NOMO-1 (cell line): ENCODE data around the gene RNF149.

Experiments
- DNase-seq, 2 experiments: peaks; one replicate each; lab custom pipeline; 2025; ENCODE audit not compliant: unreplicated experiment in 2 of 2; lab: John Stamatoyannopoulos, UW

The RNF149 gene

DNA sequence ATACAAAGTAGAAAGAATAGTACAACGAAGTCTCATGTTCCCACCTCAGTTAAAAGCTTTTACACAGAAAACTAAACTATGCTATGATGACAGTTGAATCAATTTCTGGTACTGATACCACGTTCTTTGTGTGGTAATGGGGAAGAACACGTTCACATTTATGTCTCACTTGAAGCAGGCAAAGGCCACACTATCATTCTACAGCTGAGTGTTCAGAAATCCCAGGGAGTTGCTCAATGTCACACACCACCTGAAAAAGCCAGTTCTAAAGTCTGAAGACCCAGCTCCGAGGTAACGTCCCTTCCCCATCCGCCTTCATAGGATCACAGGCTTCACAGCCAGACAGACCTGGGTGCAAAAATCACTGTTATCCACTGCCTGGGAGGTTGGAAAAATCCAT, 8.9 kb downstream of the RNF149 start:
- no peak for DNase-seq

DNA sequence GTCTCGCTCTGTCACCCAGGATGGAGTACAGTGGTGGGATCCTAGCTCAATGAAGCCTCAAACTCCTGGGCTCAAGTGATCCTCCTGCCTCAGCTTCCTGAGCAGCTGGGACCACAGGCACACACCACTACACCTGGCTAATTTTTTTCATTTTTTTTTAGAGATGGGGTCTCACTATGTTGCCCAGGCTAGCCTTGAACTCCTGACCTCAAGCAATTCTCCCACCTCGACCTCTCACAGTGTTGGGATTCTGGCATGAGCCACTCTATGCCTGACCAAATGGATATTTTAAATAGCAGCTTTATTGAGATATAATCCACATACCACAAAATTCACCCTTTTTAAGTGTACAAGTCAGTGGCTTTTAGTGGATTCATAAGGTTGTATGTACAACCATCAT, 11.1 kb downstream of the RNF149 start:
- DNase-seq, result no peak

DNA sequence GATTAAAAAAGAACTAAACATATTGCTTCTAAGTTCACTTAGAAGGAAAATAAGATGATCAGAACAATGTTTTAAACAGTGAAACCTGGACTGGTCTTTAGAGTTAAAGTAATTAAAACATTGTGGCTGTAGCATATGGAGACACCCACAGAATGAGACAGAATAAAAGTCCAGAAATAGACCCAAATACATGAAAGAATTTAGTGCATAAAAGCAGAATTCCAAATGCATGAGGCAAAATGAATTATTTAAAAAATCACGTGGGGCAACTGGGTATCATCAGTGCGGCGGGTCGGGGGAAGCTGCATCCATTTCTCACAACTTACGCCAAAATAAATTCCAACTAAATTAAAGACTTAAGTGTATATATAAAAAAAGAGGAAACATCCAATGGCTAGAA, 12.1 kb downstream of the RNF149 start:
- no peak for DNase-seq

DNA sequence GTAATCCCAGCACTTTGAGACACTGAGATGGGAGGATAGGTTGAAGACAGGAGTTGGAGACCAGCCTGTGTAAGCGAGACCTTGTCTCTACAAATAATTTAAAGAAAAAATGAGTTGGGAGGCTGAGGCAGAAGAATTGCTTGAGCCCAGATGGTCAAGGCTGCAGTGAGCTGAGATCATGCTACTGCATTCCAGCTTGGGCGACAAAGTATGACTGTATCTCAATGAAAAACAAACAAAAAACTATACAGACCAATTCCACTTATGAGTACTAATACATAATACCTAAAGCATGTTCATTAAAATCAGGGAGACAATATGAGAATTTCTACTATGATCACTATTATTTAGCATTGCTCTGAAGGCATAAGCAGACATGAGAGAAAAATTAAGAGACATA, 12.6 kb downstream of the RNF149 start:
- no peak for DNase-seq

DNA sequence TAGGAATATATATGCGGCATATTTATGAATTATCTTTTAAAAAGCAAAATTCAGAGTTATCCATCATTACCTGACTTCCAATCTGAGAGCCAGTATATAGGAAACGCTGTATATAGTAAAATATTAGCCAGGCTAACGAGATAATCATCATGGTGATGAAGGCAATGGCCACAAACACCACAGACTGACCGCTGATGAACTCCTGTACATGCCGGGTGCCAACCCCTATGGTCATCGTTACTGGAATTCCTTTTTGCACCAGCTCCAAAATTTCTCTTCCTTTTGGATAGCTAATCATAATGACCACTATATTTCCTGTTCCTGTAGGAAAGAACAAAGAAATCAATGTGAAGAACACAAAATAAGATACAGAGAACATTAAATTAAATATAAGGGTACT, 13.6 kb downstream of the RNF149 start:
- DNase-seq, result no peak

DNA sequence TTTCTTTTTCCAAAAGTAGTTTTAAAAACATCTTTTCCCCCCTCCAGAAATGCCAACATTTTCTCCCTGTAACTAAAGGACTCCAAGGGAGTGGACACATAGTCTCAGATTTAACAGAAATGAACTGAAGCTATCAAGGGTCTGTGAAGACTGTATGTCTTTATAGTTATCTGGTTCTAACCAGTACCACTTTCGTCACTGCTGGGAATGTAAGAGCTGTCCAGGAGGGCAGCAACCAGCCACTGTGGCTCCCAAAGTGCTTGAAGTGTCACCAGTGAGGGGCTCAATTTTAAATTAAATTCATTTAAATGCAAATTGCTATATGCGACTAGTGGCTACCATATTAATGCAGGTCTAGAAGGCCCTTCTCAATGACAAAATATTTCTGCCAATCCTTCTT, 15.0 kb downstream of the RNF149 start:
- DNase-seq, result no peak

DNA sequence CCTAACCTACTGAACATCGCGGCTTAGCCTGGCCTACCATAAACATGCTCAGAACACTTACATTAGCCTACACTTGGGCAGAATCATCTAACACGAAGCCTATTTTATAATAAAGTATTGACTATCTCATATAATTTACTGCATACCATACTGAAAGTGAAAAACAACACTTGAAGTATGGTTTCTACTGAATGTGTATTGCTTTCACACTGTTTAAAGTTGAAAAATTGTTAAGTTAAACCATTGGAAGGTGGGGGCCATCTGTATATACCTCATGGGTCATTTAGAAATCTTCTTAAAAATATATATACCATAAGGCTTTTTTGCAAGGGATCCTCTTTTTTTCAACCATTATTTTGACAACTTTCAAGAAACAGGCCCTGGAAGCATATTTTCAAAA, 16.5 kb downstream of the RNF149 start:
- no peak for DNase-seq

DNA sequence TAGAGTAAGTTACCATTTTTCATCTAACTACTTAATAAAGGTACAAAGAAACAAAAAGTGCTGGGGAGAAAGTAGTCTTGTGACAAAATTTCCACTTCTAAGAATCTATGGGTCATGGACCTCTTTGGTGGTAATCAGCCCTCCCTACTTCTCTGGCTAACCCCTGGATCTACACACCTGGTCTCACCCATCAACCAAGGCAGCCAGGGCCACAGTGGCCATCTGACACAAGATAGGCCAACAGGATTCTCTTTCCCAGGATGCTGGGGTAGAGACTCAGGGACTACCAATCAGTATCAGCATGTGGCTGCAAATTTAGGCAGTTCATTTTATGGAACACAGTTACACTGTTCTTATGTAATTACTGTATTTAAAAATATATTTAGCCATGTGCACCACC, 17.8 kb downstream of the RNF149 start:
- no peak for DNase-seq

DNA sequence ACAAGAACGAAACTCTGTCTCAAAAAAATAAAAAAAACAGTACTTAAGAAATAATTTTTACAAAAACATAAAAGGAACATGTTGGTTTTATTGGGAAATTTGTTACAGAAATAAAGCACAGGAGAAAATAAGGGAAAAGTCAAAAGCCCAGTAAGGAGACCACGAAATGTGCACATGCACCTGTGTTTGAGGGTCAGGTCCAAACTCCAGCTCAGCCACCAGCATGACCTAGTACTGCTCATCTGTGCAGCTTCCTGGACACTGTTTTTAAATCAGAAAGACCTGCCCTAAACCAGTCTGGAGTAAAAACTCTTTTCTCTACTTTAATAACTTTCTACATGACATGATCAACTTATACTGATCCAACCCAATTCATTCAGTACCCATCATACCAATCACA, 21.2 kb downstream of the RNF149 start:
- DNase-seq, result no peak

DNA sequence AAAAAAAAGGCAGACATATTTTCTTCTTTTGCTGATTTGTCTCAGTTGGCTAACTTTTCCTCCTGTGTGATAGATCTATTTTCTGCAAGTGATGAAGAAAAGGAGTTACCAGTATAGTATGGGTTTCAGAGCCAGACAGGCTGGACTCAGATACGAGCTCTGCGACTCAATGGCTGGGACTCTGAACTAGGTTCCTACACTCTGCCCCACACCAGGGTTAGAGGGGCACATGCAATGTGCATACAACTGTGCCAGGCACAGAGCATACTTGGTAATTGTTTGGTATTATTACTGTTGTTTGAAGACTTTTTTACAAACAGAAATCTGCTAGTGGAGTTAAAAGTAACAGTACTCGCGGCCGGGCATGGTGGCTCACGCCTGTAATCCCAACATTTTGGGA, 21.8 kb downstream of the RNF149 start:
- DNase-seq, result no peak

DNA sequence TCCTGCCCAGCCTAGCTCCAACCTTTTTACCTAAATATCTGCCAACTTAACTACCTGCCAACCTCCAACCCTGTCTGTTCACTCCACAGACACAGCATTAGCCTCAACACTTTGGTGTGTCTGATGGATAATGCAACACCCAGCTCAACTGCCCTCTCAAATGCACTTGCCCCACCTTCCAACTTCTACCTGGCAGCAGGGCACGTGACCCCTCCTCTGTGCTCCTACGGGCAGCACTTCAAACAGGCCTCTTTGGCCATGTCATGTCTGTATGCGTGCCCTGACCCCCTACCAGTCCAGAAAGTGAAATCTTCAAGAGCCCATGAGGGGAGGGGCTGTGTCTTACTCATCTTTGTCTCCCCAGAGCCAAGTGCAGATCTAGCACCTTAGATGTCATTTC, 25.5 kb downstream of the RNF149 start:
- DNase-seq, result no peak

DNA sequence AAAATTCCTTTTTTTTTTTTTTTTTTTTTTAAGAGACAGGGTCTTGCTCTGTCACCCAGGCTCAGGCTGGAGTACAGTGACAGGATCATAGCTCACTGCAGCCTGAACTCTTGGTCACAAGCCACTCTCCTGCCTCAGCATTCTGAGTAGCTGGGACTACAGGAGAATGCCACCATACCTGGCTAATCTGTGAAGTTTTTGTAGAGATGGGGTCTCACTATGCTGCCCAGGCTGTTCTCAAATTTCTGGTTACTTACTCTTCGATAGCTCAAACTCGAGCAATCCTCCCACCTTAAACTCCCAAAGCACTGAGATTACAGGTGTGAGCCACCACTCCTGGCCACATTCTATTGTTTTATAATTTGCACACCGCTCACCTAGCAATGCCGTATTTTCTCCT, 27.0 kb downstream of the RNF149 start:
- no peak for DNase-seq

DNA sequence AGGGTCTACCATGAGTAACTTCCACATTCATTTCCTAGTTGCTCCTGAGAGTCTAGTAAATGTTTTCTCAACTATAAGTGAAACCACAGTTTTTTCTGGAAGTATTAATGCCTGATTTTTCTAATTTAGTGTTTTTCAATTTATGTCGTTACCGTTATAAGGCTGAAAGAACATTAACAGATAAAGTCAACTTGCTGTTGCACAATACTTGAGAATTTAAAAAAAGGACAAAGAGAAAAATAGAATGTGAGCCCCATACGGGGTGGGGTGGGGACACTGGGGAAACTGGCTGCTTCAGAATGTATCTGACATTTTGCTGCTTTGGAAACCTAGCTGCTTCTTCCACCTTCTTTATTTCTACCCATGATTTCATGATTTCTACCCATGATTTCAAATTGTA, 29.6 kb downstream of the RNF149 start:
- no peak for DNase-seq

DNA sequence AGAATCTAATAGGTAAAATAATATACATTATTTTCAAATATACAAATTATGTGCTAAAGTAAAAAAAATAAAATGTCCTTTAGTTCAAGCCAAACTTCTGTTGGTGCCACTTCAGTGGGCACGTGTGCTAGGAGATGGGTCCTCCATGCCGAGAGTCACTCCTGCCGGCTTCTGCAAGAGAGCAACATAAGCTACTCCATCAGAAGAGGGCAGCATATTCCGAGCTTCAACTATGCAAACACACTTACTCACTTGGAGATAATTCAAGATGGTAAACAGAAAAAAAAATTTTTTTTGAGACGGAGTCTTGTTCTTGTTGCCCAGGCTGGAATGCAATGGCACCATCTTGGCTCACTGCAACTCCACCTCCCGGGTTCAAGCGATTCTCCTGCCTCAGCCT, 31.4 kb downstream of the RNF149 start:
- DNase-seq, result no peak

DNA sequence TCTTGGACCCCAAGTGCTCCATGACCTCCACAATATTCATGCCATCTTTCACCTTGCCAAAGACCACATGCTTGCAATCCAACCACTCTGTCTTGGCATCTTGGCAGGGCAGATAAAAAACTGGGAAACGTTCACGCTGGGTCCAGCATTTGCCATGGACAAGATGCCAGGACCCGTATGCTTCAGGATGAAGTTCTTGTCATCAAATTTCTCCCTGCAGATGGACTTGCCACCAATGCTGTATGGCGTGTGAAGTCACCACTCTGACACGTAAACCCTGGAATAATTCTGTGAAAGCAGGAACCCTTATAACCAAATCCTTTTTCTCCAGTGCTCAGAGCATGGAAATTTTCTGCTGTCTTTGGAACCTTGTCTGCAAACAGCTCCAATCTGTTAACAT, 34.4 kb downstream of the RNF149 start:
- no peak for DNase-seq

DNA sequence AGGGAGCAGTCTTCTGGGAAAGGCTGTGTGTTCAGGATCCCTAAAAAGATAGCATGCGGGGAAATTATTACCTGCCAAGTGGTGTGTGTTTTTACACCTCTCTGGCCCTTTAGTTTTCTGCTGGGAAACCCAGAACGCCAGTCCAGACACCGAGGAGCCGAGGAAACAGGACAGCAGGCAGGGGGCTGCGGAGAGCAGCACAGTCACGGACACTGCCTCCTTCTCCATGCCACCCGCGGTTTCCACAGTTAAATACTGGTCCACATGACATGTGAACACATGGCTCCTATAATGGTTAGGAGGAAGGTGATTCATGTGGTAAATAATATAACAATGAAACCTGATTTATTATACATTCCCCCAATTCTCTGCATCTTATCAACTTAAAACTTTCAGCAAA, 35.4 kb downstream of the RNF149 start:
- DNase-seq, result no peak

DNA sequence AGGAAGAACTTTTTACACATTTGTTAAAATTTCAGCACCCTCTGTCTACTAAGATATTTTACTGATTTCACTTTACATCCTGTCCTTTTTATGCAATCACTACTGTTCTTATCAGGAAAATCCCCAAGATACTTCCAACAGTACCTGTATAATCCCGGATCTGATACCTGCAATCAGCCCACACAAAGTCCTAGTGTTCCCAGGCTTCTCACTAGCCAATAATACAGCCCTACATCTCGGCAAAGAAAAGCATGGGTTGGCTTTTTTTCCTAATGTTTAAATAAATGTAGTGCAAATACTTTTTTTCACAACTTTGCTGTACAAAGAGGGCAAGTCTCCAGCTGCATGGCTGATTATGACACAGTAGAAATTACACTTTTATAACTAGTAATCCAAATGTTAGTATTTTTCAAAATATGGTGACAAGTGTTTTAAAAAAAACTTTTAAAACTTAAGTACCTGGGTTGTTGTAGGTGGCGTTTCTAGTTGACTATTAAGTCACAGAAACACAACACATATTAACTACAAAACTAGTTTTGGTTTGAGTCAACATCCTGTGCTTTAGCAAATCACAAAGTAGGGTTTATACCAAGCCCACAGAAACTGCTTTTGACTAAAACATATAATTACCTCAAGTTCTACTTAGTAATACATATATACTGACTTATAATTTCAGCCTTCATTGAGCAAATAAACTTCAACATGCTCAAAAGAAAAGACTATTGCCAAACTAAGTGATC, 36.3 kb downstream of the RNF149 start:
- no peak for DNase-seq

DNA sequence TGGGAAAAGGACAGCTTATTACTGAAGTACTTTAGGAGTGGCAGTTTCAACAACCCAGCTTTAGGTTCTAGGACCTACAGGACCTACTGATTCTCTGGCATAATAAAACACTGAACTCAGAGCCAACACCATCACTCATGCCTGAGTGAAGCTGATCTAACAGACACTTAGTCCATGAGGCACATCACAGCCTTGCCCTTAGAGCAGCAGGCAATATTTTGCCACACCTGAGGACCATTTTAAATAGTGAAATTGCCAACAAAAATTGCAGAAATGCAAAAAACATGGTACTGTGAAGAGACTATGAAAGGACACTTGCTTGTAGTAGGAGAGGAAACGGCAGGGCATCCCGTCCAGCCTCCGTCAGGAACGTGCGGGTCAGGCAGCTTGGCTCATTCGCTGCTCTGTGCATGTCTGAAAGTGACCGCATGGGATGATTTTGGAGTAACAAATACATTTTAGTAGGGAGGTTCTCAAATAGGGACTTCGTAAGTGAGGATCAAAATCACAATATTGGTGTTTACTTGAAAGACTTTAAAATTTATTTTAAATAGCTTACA, 37.7 kb downstream of the RNF149 start:
- DNase-seq, result no peak

DNA sequence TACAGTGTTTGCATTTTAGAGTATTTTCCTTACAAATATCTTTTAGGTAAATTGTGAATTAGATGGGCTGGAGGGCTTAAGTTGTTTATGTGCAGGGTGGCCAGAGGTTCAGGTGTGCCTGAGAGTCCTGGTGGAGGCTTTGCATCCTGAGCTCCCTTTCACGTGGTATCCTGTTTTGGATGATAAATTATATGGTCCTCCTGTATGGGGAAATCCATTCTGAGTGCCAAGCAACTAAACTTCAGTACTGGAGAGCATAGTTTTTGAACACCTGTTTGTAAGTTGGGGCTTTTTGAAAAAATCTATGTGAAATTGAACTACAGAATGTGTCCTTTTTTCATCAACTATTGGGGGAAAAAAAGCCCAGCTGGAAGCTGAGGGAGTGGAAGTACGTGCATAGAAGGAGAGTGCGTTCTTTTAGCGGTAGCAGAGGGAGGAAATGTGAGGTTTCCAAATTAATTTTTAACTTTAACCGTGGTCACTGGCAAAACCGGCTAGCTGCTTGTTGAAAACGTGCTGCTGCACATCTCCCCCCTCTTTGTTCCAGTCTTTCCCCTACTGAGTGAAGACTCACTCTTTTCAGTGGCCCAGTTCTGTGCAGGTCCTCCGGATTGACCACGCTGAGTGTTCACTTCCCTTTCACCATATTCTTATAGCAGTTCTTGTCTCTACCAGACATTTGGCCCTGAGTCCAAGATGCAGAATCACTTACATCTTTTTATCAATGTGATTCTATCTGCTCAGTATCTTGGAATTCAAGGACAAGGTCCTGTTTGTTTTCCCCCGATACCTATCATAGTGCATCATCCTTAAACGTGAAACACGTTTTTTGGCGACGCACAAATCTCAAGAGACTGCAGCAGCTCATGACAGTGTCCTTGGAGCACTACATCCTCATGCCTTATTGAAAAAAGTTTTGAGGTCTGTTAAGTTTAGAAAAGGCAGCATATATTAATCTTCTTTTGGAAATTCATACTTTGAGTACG, 40.5 kb downstream of the RNF149 start:
- DNase-seq, result no peak

DNA sequence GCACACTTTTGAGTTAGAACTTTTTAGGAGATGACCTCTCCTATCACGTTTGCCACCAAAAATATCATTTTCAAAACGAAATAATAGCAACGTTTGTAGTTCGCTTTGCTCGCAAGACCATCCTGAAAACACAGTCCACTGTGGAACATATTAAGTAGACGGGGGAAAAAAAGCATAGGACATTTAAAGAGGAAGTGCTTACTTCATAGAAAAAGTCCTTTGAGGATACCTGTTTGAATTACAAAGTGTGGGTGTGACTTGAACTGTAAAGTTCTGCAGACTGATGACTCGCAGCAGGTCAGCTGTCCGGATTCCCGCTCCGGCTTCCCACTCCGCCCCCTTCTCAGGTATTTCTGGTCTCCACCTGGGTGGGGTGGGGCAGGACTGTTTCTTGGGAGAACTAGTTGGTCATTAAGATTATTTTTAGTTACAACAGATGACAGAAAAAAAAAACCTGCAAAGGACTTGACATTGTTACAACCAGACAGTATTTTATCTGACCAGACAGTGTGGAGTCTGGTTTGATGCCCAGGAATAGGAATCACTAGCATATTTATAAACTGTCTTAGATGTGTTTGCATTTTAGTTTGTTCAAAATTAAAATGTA, 42.5 kb downstream of the RNF149 start:
- no peak for DNase-seq

DNA sequence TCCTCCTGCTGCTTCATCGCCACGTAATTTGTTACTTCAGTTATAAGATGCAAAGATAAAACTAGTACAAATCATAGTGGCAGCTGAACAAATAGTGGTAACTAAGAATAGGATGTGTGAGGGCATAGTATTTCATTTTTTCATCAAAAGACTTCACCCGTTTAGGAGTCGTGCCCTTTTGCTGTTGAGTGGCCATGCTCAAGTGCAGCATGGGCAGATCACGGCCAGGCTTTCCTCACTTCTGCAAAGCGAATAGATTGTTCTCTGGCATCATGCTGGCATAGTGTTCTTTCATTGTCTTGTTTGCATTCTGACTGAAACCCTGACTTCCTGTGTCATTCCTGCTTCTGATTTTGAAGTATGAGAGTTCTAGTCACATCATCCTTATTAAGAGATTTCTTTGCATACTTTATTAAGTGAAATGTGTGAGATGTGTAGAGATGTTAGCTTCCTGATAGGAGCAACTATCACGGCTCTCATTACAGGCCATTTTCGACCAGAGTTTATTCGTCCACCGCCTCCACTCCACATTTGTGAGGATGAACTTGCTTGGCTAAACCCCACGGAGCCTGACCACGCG, 44.1 kb downstream of the RNF149 start:
- DNase-seq, result no peak
